PC-3 (cell line): ENCODE results near the gene ZNF195.
"Not testable (repeated sequence)": the region's sequence is repeated elsewhere in the genome, so short reads cannot be mapped to it uniquely, and the experiment has no call there.

ENCODE experiments used
- EZH2phosphoT487 ChIP-seq: fragments of 300-600 bp; sonication (generic); IDR thresholded peaks from 2 replicates; pipeline ENCODE4 v1.6.1; 2018; ENCODE audit warnings: mild to moderate bottlenecking, antibody characterized with exemption, low read length, borderline replicate concordance
- TF ChIP-seq, protein P1 (sequence below): fragments of 300-600 bp; sonication (generic); conservative IDR thresholded peaks from 2 replicates; pipeline ENCODE4 v1.5.1; 2017; ENCODE audit warnings: antibody characterized with exemption, low read depth, mild to moderate bottlenecking, low read length

GRCh38 chr11:3428076-3428475 is 49.1 kb upstream of the ZNF195 start:
- TF ChIP-seq, protein P1, sequence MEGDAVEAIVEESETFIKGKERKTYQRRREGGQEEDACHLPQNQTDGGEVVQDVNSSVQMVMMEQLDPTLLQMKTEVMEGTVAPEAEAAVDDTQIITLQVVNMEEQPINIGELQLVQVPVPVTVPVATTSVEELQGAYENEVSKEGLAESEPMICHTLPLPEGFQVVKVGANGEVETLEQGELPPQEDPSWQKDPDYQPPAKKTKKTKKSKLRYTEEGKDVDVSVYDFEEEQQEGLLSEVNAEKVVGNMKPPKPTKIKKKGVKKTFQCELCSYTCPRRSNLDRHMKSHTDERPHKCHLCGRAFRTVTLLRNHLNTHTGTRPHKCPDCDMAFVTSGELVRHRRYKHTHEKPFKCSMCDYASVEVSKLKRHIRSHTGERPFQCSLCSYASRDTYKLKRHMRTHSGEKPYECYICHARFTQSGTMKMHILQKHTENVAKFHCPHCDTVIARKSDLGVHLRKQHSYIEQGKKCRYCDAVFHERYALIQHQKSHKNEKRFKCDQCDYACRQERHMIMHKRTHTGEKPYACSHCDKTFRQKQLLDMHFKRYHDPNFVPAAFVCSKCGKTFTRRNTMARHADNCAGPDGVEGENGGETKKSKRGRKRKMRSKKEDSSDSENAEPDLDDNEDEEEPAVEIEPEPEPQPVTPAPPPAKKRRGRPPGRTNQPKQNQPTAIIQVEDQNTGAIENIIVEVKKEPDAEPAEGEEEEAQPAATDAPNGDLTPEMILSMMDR = not testable (repeated sequence)
- not testable (repeated sequence) for TF ChIP-seq EZH2phosphoT487
